Fibroblast of lung (primary cell): ENCODE measurements around the gene ERI3. TPM values are rescaled to one million over a fixed set of nuclear protein-coding genes. Genes with fewer than 3 reads are reported as not detected.

Source experiments
- DNase-seq, 2 donors: peaks; one replicate each; pipeline versions ENCODE4 v3.0.0 to v3.0.0-alpha.2; 2010; ENCODE audit warnings: low read depth in 2 of 2
- H2AFZ ChIP-seq: 2 replicates; pipeline ENCODE4 v1.5.1; 2012; ENCODE audit warnings: low read length, control low read depth, inconsistent platforms
- H3K27ac ChIP-seq: 2 replicates; pipeline ENCODE4 v1.5.1; 2011; ENCODE audit warnings: low read length, control low read depth; ENCODE audit not compliant: insufficient read depth
- H3K27me3 ChIP-seq: 2 replicates; pipeline ENCODE4 v1.5.1; 2011; ENCODE audit warnings: mild to moderate bottlenecking, low read length; ENCODE audit not compliant: control insufficient read depth, insufficient read depth
- H3K36me3 ChIP-seq: 2 replicates; pipeline ENCODE4 v1.5.1; 2011; ENCODE audit warnings: low read length; ENCODE audit not compliant: control insufficient read depth, insufficient read depth
- H3K4me1 ChIP-seq: 2 replicates; pipeline ENCODE4 v1.5.1; 2011; ENCODE audit warnings: low read length; ENCODE audit not compliant: control insufficient read depth, insufficient read depth; ENCODE audit errors: extremely low read depth
- H3K4me2 ChIP-seq: 2 replicates; pipeline ENCODE4 v1.5.1; 2011; ENCODE audit warnings: low read length, control low read depth; ENCODE audit not compliant: insufficient read depth; ENCODE audit errors: extremely low read depth
- H3K4me3 ChIP-seq, 4 experiments: fragments of 200-600 bp in 1 of 4; sonication (generic) in 1 of 4; replicated peaks in 1 of 4; 2 replicates each; pipeline ENCODE4 v1.5.1; 2011 to 2016; ENCODE audit warnings: low read length in 4 of 4, low read depth in 3 of 4, mild to moderate bottlenecking in 3 of 4, control low read depth in 2 of 4, inconsistent platforms in 1 of 4, mixed read lengths in 1 of 4; ENCODE audit not compliant: insufficient read depth in 1 of 4; ENCODE audit errors: control extremely low read depth in 1 of 4
- H3K79me2 ChIP-seq: 2 replicates; pipeline ENCODE4 v1.5.1; 2012; ENCODE audit warnings: mild to moderate bottlenecking, low read length, inconsistent platforms; ENCODE audit not compliant: control insufficient read depth, insufficient read depth
- H3K9ac ChIP-seq: 2 replicates; pipeline ENCODE4 v1.5.1; 2011; ENCODE audit warnings: mild to moderate bottlenecking, low read length, control low read depth; ENCODE audit not compliant: insufficient read depth
- H3K9me3 ChIP-seq: 2 replicates; pipeline ENCODE4 v1.5.1; 2012; ENCODE audit warnings: low read depth, low read length; ENCODE audit not compliant: control insufficient read depth, insufficient read depth
- H4K20me1 ChIP-seq: 2 replicates; pipeline ENCODE4 v1.5.1; 2011; ENCODE audit warnings: low read length; ENCODE audit not compliant: control insufficient read depth, insufficient read depth; ENCODE audit errors: extremely low read depth
- EZH2 ChIP-seq: IDR thresholded peaks from 2 replicates; pipeline ENCODE4 v1.5.1; 2012; ENCODE audit warnings: low read length, control low read depth, mild to moderate bottlenecking; ENCODE audit errors: missing control alignments
- polyA plus RNA-seq, 2 donors: library from polyadenylated mRNA; depleted of rRNA in 1 of 2; stranded (reverse) in 1 of 2; unstranded in 1 of 2; fragments of >200 nt; gene quantifications; 2 replicates each; pipeline ENCODE4 v1.2.1, GENCODE V29; 2011 to 2012; ENCODE audit warnings: missing spikeins in 1 of 2
- total RNA-seq: library from RNA; depleted of rRNA; stranded (reverse); fragments of >200 nt; gene quantifications from 2 replicates; pipeline ENCODE4 v1.2.1, GENCODE V29; 2014
- TF ChIP-seq, protein P1 (sequence below), 2 donors: IDR thresholded peaks in 1 of 2; conservative IDR thresholded peaks in 1 of 2; 1 replicate in 1 of 2; 2 replicates in 1 of 2; pipeline ENCODE4 v1.5.1; 2011 to 2012; ENCODE audit warnings: low read length in 2 of 2, control low read depth in 1 of 2, inconsistent platforms in 1 of 2, low read depth in 1 of 2, mild to moderate bottlenecking in 1 of 2

Gene ERI3
- total and polyA plus RNA-seq, 2 donors (not counting 1 experiment from before 2014, with no cell fraction given) = 43.4 to 44.9 TPM

DNA sequence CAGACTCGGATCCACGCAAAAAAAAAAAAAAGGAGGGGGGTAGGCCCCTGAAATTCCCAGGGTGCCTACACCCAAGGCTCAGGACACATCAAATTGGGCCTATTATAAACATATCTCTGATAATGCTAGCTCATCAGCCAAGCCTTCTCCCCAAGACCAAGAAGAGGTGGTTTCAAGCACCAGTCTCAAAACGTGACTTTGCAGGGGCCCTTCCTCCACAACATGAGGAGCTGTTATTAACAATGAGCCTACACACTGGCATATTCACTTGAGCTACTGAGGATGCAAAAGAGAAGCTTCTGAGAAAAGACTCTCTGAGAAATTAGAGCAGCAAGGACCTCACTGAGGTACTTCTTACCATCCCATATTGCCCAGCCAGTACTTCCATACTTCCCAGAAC lies 32.7 kb downstream of the ERI3 start:
- no peak overlapping the region for H3K9ac ChIP-seq
- no peak for DNase-seq
- no peaks in the 10 kb centered on the region for H3K9me3 ChIP-seq
- peaks cover under 1% of the 10 kb centered on the region for H3K4me1 ChIP-seq
- peaks cover 3% of the 10 kb centered on the region for H3K36me3 ChIP-seq
- H3K27me3 ChIP-seq = no peaks in the 10 kb centered on the region
- no peaks in the 10 kb centered on the region for H4K20me1 ChIP-seq
- no peak overlapping the region for H3K27ac ChIP-seq
- no peak overlapping the region for H3K4me3 ChIP-seq
- no peak overlapping the region for H2AFZ ChIP-seq
- TF ChIP-seq EZH2 = no peak
- TF ChIP-seq, protein P1, sequence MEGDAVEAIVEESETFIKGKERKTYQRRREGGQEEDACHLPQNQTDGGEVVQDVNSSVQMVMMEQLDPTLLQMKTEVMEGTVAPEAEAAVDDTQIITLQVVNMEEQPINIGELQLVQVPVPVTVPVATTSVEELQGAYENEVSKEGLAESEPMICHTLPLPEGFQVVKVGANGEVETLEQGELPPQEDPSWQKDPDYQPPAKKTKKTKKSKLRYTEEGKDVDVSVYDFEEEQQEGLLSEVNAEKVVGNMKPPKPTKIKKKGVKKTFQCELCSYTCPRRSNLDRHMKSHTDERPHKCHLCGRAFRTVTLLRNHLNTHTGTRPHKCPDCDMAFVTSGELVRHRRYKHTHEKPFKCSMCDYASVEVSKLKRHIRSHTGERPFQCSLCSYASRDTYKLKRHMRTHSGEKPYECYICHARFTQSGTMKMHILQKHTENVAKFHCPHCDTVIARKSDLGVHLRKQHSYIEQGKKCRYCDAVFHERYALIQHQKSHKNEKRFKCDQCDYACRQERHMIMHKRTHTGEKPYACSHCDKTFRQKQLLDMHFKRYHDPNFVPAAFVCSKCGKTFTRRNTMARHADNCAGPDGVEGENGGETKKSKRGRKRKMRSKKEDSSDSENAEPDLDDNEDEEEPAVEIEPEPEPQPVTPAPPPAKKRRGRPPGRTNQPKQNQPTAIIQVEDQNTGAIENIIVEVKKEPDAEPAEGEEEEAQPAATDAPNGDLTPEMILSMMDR (conservative IDR thresholded peaks at IDR 0.05 in 1 of 2, IDR thresholded peaks at IDR 0.05 in 1 of 2; ENCODE audit: low read depth in 1 of 2, low read length in 2 of 2) = no peak
- no peak overlapping the region for H3K4me2 ChIP-seq
- no peaks in the 10 kb centered on the region for H3K79me2 ChIP-seq

DNA sequence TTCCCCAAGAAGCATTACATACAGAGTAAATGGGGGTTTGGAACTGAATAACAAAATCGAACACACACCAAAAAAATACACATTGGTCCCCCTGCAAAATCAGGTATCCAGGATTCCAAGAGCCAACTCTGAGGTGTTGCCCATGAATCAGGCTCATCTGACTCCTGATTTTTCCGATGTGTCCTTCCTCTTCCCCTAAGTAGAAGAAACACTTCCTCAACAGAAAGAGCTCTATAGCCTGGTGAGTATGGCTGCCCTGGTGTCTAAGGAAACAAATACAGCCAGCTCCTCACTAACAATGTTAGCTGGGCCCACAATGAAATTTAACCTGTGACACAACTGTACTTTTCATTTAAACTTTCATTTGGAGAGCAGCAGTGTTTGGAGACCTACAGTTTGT lies 33.6 kb downstream of the ERI3 start:
- no peaks in the 10 kb centered on the region for H4K20me1 ChIP-seq

DNA sequence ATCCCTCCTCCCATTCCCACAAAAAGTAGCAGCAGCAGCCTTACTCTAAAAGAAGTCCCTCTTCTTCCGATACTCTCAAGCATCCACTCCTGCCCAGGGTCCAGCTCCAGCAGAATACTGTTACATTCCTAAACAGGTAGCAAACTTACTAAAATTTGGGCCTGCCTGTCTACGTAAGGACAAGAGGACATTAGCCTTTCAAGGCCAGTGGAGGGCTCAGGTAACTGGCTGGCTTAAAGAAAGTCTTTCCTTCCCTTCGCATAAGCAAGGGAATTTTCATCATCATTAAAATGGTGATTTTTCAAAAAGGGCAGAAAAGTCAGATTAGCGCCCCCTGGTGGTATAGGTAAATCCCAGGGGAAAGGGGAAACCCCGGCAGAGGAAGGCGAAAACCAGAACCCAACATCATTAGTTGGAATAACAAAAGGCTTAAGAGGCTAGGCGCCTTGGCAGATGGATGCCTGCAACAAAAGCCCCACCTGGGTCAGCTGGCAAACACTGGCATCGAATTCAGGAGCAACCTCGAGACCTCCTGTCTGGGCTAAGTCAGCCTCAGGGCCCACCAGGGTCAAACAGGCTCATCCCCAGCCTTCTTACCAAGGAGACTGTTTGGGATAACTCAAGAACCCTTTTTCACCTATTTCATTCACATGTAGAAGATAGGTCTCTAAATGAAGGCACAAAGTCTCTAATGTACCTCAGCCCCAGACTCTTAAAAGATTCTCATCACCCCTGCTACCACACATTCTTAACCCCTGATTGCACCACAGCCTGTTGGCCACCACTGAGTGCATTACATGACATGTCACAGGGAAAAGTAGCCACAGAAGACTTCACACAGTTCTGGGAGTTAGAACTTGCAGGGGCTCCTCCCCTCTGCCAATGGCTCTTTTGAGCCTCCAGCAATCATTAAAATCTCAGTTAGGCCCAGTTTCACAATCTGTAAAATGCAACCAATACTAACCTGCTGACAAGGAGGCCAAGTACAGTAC lies 36.7 kb downstream of the ERI3 start:
- DNase-seq = peak; percentile 12 to 45
- Histone ChIP-seq H2AFZ (no peak overlapping the region), H3K4me1 (no peaks in the 10 kb centered on the region), H3K27ac (no peak overlapping the region), H3K9me3 (no peaks in the 10 kb centered on the region), H3K36me3 (peaks cover 3% of the 10 kb centered on the region), H3K79me2 (no peaks in the 10 kb centered on the region), H3K4me2 (no peak overlapping the region), H3K4me3 (no peak overlapping the region), H4K20me1 (no peaks in the 10 kb centered on the region), H3K9ac (no peak overlapping the region), H3K27me3 (no peaks in the 10 kb centered on the region)
- TF ChIP-seq, protein P1 (conservative IDR thresholded peaks at IDR 0.05 in 1 of 2, IDR thresholded peaks at IDR 0.05 in 1 of 2; ENCODE audit: low read depth in 1 of 2, low read length in 2 of 2) = peak; percentile 72 to 73
- TF ChIP-seq EZH2 = no peak

More for the DNA sequence above, 33.6 kb downstream of the ERI3 start:
- Histone ChIP-seq H3K4me1 (no peaks in the 10 kb centered on the region), H3K79me2 (no peaks in the 10 kb centered on the region), H3K4me2 (no peak overlapping the region), H3K27me3 (no peaks in the 10 kb centered on the region), H3K27ac (no peak overlapping the region), H2AFZ (no peak overlapping the region), H3K4me3 (no peak overlapping the region), H3K36me3 (peaks cover 3% of the 10 kb centered on the region), H3K9me3 (no peaks in the 10 kb centered on the region), H3K9ac (no peak overlapping the region)
- TF ChIP-seq, protein P1 (conservative IDR thresholded peaks at IDR 0.05 in 1 of 2, IDR thresholded peaks at IDR 0.05 in 1 of 2; ENCODE audit: low read depth in 1 of 2, low read length in 2 of 2) = no peak
- no peak for TF ChIP-seq EZH2
- no peak for DNase-seq
